ENCODE measurements around the gene COL4A1.

COL4A1 gene

GRCh38 chr13:110179116-110179856 is 127.7 kb downstream of the COL4A1 start:
- Histone ChIP-seq H3K36me3 (ENCODE audit: insufficient read depth, low read length) (no peaks in the 10 kb centered on the region), H3K27me3 (ENCODE audit: insufficient read depth, low read length) (no peaks in the 10 kb centered on the region; the same call in 1 of the 2 replicates)

DNA sequence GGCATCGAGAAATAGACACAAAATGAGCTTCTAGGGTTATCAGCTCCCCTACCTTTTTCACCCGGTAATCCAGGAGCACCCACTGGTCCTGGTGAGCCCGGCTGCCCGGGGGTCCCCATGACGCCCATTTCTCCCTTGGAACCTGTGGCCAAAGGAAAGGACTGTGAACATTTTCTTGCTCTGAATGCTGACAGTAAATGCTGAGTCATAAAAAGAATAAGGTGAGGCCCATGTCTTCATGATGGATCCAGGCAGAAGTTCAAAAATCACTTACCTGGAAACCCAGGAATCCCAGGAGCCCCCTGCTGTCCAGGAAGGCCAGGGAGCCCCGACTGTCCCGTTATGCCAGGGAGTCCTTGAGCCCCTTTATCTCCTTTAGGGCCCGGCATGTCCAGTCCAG is 129.2 kb downstream of the COL4A1 start:
- Histone ChIP-seq H3K79me2 (ENCODE audit: insufficient read depth, low read length) (no peaks in the 10 kb centered on the region), H3K36me3 (ENCODE audit: insufficient read depth, low read length) (no peaks in the 10 kb centered on the region), H3K9ac (ENCODE audit: low read length) (no peak overlapping the region), H3K9me2 (ENCODE audit: low read depth, low read length) (no peaks in the 10 kb centered on the region), H3K4me1 (ENCODE audit: insufficient read depth, low read length, severe bottlenecking) (no peaks in the 10 kb centered on the region), H3K27ac (ENCODE audit: low read depth, low read length, poor library complexity, severe bottlenecking) (no peak overlapping the region), H3K27me3 (ENCODE audit: insufficient read depth, low read length) (no peaks in the 10 kb centered on the region), H2AFZ (ENCODE audit: low read length) (no peak overlapping the region), H3F3A (ENCODE audit: insufficient read depth, low read length) (no peaks in the 10 kb centered on the region), H3K9me3 (ENCODE audit: low read length) (no peaks in the 10 kb centered on the region), H4K20me1 (ENCODE audit: insufficient read depth, low read length) (no peaks in the 10 kb centered on the region), H3K4me3 (ENCODE audit: low read depth, low read length, poor library complexity, severe bottlenecking) (no peak overlapping the region), H3K4me2 (ENCODE audit: low read length) (no peak overlapping the region)
- TF ChIP-seq, protein P1, sequence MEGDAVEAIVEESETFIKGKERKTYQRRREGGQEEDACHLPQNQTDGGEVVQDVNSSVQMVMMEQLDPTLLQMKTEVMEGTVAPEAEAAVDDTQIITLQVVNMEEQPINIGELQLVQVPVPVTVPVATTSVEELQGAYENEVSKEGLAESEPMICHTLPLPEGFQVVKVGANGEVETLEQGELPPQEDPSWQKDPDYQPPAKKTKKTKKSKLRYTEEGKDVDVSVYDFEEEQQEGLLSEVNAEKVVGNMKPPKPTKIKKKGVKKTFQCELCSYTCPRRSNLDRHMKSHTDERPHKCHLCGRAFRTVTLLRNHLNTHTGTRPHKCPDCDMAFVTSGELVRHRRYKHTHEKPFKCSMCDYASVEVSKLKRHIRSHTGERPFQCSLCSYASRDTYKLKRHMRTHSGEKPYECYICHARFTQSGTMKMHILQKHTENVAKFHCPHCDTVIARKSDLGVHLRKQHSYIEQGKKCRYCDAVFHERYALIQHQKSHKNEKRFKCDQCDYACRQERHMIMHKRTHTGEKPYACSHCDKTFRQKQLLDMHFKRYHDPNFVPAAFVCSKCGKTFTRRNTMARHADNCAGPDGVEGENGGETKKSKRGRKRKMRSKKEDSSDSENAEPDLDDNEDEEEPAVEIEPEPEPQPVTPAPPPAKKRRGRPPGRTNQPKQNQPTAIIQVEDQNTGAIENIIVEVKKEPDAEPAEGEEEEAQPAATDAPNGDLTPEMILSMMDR (IDR thresholded peaks at IDR 0.05; ENCODE audit: low read length), result no peak
- TF ChIP-seq EZH2 (IDR thresholded peaks at IDR 0.05; ENCODE audit: borderline replicate concordance, low read length), result no peak

More at GRCh38 chr13:110179116-110179856, 127.7 kb downstream of the COL4A1 start:
- no peaks in the 10 kb centered on the region for H3F3A ChIP-seq (ENCODE audit: insufficient read depth, low read length)
- H3K4me1 ChIP-seq (ENCODE audit: insufficient read depth, low read length, severe bottlenecking), result no peaks in the 10 kb centered on the region
- H3K9me2 ChIP-seq (ENCODE audit: low read depth, low read length), result no peaks in the 10 kb centered on the region
- no peaks in the 10 kb centered on the region for H4K20me1 ChIP-seq (ENCODE audit: insufficient read depth, low read length)
- no peaks in the 10 kb centered on the region for H3K9me3 ChIP-seq (ENCODE audit: low read length)
- H3K27ac ChIP-seq (ENCODE audit: low read depth, low read length, poor library complexity, severe bottlenecking), result no peak overlapping the region
- H3K4me3 ChIP-seq (ENCODE audit: low read depth, low read length, poor library complexity, severe bottlenecking), result no peak overlapping the region
- H3K4me2 ChIP-seq (ENCODE audit: low read length), result no peak overlapping the region
- TF ChIP-seq EZH2 (IDR thresholded peaks at IDR 0.05; ENCODE audit: borderline replicate concordance, low read length), result no peak
- TF ChIP-seq, protein P1 (IDR thresholded peaks at IDR 0.05; ENCODE audit: low read length), result no peak
- H3K9ac ChIP-seq (ENCODE audit: low read length), result no peak overlapping the region
- no peaks in the 10 kb centered on the region for H3K79me2 ChIP-seq (ENCODE audit: insufficient read depth, low read length)
- no peak overlapping the region for H2AFZ ChIP-seq (ENCODE audit: low read length)

DNA sequence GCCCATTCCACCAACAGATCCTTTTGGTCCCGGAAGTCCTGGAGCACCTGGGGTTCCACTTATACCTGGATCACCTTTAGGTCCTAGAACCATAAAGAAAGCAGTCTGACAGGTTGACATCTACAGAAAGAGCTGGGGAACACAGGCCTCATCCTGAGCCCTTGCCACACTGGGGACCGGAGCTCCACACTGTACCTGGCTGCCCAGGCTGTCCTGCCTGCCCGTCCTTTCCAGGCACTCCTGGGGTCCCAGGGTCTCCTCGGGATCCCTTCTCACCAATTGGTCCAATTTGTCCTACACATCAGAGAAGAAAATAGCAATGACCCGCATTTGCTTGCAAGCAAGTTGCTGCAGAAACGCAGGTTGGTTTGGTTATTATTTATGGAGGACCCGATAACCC is 130.5 kb downstream of the COL4A1 start:
- no peaks in the 10 kb centered on the region for H4K20me1 ChIP-seq (ENCODE audit: insufficient read depth, low read length)
- H3K9me2 ChIP-seq (ENCODE audit: low read depth, low read length), result no peaks in the 10 kb centered on the region
- no peak overlapping the region for H3K4me2 ChIP-seq (ENCODE audit: low read length)
- H3K4me1 ChIP-seq (ENCODE audit: insufficient read depth, low read length, severe bottlenecking), result no peaks in the 10 kb centered on the region
- H3K79me2 ChIP-seq (ENCODE audit: insufficient read depth, low read length), result no peaks in the 10 kb centered on the region
- no peaks in the 10 kb centered on the region for H3F3A ChIP-seq (ENCODE audit: insufficient read depth, low read length)
- H3K9me3 ChIP-seq (ENCODE audit: low read length), result no peaks in the 10 kb centered on the region
- no peak overlapping the region for H2AFZ ChIP-seq (ENCODE audit: low read length)
- H3K9ac ChIP-seq (ENCODE audit: low read length), result no peak overlapping the region
- H3K27ac ChIP-seq (ENCODE audit: low read depth, low read length, poor library complexity, severe bottlenecking), result no peak overlapping the region
- no peak overlapping the region for H3K4me3 ChIP-seq (ENCODE audit: low read depth, low read length, poor library complexity, severe bottlenecking)
- no peaks in the 10 kb centered on the region for H3K27me3 ChIP-seq (ENCODE audit: insufficient read depth, low read length)
- TF ChIP-seq, protein P1 (IDR thresholded peaks at IDR 0.05; ENCODE audit: low read length), result no peak
- TF ChIP-seq EZH2 (IDR thresholded peaks at IDR 0.05; ENCODE audit: borderline replicate concordance, low read length), result no peak
- H3K36me3 ChIP-seq (ENCODE audit: insufficient read depth, low read length), result no peaks in the 10 kb centered on the region

Data from OCI-LY1 (cell line).